Ascending aorta (tissue), 2 donors: ENCODE measurements around the gene GJA8. TPM values are rescaled to one million over a fixed set of nuclear protein-coding genes. Genes with fewer than 3 reads are reported as not detected.

Experiments
- DNase-seq, 2 donors: peaks; one replicate each; pipeline ENCODE4 v3.0.0-alpha.2; 2019; ENCODE audit warnings: low spot score in 2 of 2
- H3K27ac ChIP-seq, 2 donors: fragments of 200-600 bp; sonication (generic); one replicate each; pipeline ENCODE4 v1.5.1; 2016 to 2017; ENCODE audit warnings: mild to moderate bottlenecking in 1 of 2
- H3K27me3 ChIP-seq: fragments of 200-600 bp; sonication (generic); one replicate; pipeline ENCODE4 v1.5.1; 2017
- H3K36me3 ChIP-seq, 2 donors: fragments of 200-600 bp; sonication (generic); one replicate each; pipeline ENCODE4 v1.5.1; 2016
- H3K4me1 ChIP-seq, 2 donors: fragments of 200-600 bp; sonication (generic); one replicate each; pipeline ENCODE4 v1.5.1; 2016 to 2017; ENCODE audit warnings: mild to moderate bottlenecking in 1 of 2
- H3K4me3 ChIP-seq, 2 donors: fragments of 200-600 bp; sonication (generic); one replicate each; pipeline ENCODE4 v1.5.1; 2016 to 2017; ENCODE audit warnings: mild to moderate bottlenecking in 1 of 2
- H3K9me3 ChIP-seq, 2 donors: fragments of 200-600 bp; sonication (generic); one replicate each; pipeline ENCODE4 v1.5.1; 2016
- intact Hi-C: fragments of 100-400 bp; cut with DNase I; formaldehyde crosslinking; loops from one replicate; pipeline ENCODE4 v1.15.1; 2023
- total RNA-seq: library from RNA; depleted of rRNA; stranded (reverse); fragments of >200 nt; gene quantifications from one replicate; pipeline ENCODE4 v1.1.0, GENCODE V29; 2016
- TF ChIP-seq, protein P1 (sequence below), 3 experiments: fragments of 200-600 bp in 2 of 3; fragments of 450-650 bp in 1 of 3; sonication (generic) in 2 of 3; IDR thresholded peaks; one replicate each; pipeline ENCODE4 v1.5.1; 2016 to 2019; ENCODE audit warnings: antibody characterized with exemption in 3 of 3, mild to moderate bottlenecking in 1 of 3, moderate library complexity in 1 of 3

The GJA8 gene
- total RNA-seq, 1 donor from 2014 or later: not detected

DNA sequence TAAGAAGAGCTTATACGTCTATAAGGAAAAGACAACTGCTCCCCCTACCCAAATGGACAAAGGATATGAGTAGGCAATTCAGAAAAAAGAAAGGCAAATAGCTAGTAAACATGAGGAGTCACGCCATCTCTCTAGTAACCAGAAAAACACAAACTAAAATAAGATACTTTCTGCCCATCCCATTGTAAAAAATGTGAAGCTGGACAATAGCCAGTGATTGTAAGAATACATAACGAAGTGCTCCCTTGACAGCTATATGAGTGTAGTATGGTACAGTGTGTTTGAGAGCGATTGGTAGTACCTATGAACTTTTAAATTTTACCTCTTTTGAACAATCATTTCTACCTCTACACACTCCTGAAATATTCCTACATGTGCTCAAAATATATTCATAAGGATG, 7.5 kb upstream of the GJA8 start:
- intact Hi-C loops: no loop called here

DNA sequence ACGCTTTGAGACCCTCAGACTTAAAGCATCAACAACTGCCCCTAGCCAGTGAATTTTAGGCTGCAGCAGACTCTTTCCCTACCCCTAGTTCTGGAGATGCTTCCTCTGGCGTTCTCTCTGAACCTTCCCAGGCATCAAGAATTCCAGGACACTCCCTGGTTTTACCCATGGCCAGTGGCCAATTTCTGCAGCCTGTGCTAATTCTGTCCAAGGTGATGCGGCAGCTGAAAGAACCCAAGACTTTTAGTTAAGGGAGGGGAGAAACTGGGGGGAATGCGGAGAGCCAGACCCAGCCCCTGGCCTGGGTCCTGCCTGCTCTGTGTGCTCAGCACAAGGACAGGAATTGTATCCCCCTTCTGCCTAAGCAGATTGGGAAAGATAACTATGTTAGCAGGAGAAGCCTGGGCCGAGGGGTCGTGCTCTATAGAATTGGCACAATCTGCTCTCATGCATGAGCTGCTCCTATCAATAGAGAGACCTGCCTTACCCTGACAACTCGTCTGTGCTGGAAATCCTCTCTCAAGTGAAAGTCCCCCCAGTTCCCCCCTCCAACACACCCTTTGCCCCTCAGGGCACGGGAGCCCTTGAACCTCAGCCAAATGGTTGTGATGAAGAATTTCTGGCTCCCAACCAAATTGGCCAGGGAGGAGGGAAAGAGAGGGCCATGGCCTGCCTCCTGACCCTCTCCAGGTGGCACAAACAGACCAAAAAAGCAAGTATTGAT, 5.4 kb upstream of the GJA8 start:
- TF ChIP-seq, protein P1, sequence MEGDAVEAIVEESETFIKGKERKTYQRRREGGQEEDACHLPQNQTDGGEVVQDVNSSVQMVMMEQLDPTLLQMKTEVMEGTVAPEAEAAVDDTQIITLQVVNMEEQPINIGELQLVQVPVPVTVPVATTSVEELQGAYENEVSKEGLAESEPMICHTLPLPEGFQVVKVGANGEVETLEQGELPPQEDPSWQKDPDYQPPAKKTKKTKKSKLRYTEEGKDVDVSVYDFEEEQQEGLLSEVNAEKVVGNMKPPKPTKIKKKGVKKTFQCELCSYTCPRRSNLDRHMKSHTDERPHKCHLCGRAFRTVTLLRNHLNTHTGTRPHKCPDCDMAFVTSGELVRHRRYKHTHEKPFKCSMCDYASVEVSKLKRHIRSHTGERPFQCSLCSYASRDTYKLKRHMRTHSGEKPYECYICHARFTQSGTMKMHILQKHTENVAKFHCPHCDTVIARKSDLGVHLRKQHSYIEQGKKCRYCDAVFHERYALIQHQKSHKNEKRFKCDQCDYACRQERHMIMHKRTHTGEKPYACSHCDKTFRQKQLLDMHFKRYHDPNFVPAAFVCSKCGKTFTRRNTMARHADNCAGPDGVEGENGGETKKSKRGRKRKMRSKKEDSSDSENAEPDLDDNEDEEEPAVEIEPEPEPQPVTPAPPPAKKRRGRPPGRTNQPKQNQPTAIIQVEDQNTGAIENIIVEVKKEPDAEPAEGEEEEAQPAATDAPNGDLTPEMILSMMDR (IDR thresholded peaks at IDR 0.05): no peak
- intact Hi-C loops: no loop called here

More for the DNA sequence above, 7.5 kb upstream of the GJA8 start:
- H3K9me3 ChIP-seq: no peaks in the 10 kb centered on the region
- DNase-seq: no peak
- TF ChIP-seq, protein P1 (IDR thresholded peaks at IDR 0.05): no peak
- H3K36me3 ChIP-seq: no peaks in the 10 kb centered on the region
- H3K4me1 ChIP-seq: peaks cover 0 to 3% of the 10 kb centered on the region in 2 donors
- no peaks in the 10 kb centered on the region for H3K27me3 ChIP-seq
- no peak overlapping the region for H3K27ac ChIP-seq
- H3K4me3 ChIP-seq: no peak overlapping the region

DNA sequence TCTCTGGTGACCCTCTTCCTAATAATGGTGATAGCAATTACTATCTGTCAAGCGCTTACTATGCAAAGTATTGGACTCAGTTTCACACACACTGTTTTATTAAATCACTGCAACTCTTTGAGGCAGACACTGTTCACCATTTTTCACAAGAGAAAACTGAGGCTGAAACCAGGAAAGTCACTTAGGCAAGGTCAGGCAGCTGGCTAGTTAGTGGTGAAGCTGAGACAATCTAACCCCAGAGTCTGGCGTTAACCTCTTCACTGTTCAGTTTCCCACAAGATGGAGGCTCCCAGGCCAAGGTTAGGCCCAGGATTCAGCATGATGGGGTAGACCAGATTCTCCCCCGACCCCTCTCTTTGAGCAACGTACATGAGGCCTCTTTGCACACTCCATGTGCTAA, 4.8 kb upstream of the GJA8 start:
- no peaks in the 10 kb centered on the region for H3K27me3 ChIP-seq
- no peaks in the 10 kb centered on the region for H3K4me1 ChIP-seq
- no peaks in the 10 kb centered on the region for H3K9me3 ChIP-seq
- TF ChIP-seq, protein P1 (IDR thresholded peaks at IDR 0.05): no peak
- no peak overlapping the region for H3K4me3 ChIP-seq
- H3K36me3 ChIP-seq: no peaks in the 10 kb centered on the region
- no peak for DNase-seq
- H3K27ac ChIP-seq: no peak overlapping the region
- intact Hi-C loops: no loop called here

More for the DNA sequence above, 5.4 kb upstream of the GJA8 start:
- Histone ChIP-seq H3K4me3 (no peak overlapping the region), H3K9me3 (no peaks in the 10 kb centered on the region), H3K27me3 (no peaks in the 10 kb centered on the region), H3K27ac (no peak overlapping the region), H3K36me3 (no peaks in the 10 kb centered on the region), H3K4me1 (no peaks in the 10 kb centered on the region)
- DNase-seq: no peak

DNA sequence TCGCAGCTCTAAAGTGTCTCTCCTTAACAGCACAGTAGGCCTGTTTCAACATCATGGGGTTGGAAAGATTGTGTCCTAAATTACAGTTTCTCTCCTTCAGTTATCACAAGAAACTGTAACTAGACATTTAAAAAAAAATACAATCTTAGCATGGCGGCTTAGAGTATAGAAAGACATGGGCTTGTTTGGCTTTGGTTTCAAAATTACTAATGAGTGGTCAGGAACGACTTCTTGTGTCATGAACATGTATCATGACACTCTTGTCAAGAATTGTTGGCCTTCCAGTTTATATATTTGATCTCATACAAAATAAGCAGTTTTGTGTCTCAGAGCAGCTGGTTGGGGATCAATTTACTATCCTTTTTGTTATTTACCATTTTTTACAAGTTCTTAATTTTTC, 2.1 kb downstream of the GJA8 start:
- intact Hi-C loops: loop anchor here (5.0 kb wide), 1 partner anchor 417 kb away; no protein-coding TSS in a partner anchor
- H3K4me1 ChIP-seq: no peaks in the 10 kb centered on the region
- no peaks in the 10 kb centered on the region for H3K27me3 ChIP-seq
- H3K27ac ChIP-seq: no peak overlapping the region
- no peak for DNase-seq
- no peak overlapping the region for H3K4me3 ChIP-seq
- H3K36me3 ChIP-seq: no peaks in the 10 kb centered on the region
- H3K9me3 ChIP-seq: no peaks in the 10 kb centered on the region
- TF ChIP-seq, protein P1 (IDR thresholded peaks at IDR 0.05): no peak

GRCh38 chr1:147907786-147908509, 5.4 kb downstream of the GJA8 start:
- Histone ChIP-seq H3K27ac (no peak overlapping the region), H3K36me3 (no peaks in the 10 kb centered on the region), H3K4me3 (no peak overlapping the region), H3K27me3 (no peaks in the 10 kb centered on the region), H3K4me1 (no peaks in the 10 kb centered on the region), H3K9me3 (no peaks in the 10 kb centered on the region)
- intact Hi-C loops: no loop called here
- DNase-seq: no peak
- TF ChIP-seq, protein P1 (IDR thresholded peaks at IDR 0.05): no peak
